NCI-H1436 (cell line): ENCODE data around the gene C12orf42.

Experiments used
- DNase-seq: peaks from one replicate; lab custom pipeline; 2025; lab: John Stamatoyannopoulos, UW

C12orf42 gene

DNA sequence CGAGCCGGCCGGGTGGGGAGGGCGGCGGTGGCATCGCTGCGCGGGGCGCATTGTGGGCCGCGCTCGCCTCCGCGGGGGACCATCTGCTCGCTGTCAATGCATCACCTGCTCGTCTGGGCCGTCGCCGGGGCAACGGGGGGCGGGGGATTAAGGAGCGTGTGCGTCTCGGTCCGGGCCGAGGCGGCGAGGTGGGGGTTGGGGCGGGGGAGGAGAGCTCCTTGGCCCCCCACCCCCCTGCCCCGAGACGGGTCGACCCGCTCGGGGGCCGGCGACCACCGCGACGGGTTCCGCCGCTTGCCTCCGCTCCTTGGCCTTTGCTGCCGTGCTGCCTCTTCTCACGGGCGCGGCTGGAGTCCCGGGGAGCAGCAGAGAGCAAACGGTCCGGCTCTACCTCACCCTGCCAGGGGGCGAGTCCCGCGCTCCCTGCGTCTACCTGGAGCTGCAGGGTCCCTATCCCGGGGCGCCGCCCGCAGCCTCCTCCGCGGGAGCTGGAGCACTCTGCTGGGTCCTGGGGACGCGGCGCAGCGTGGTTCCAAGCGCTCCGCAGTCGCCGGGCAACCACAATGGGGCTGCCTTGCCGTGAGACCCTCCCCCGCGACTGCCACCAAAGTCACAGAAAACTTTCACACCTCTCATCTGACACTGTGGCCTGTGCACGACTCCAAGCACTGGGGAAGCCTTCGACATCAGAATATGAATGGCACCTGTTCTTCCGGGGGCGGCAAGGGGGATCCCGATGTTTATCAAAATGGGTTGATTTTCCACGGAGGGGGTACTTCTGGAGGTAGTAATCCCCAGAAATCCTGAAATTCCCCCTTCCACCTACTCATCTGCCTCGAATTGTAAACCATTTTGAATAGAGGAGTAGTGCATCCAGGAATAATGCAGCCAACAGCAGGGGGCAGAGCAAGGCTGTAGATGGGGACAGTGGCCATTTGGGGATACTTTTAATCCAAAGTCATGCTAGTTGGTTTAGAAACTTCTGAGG is at the start of gene C12orf42:
C12orf42 (minus strand) TSS at position 500 of the 988 bp plus-strand sequence. CDS start 17,542 bp downstream, outside the sequence.
- peak; percentile 78 for DNase-seq

DNA sequence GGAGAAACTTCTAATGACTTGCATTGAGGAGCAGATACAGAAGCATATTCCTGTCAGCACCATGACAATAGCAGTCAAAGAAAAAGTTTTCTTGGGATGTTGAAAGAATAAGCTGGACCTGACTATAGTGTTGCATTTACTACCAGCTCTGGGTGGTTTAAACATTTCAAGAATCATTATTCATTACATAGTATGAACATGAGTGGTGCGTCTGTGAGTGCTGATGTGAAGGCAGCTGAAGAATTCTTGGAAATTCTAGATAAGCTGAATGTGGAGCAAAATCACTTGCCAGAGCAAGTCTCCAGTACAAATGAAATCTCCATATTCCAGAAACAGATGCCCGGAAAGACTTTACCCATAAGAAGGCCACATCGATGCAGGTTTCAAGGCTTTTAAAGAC is 46.3 kb upstream of the C12orf42 start:
- DNase-seq: no peak

DNA sequence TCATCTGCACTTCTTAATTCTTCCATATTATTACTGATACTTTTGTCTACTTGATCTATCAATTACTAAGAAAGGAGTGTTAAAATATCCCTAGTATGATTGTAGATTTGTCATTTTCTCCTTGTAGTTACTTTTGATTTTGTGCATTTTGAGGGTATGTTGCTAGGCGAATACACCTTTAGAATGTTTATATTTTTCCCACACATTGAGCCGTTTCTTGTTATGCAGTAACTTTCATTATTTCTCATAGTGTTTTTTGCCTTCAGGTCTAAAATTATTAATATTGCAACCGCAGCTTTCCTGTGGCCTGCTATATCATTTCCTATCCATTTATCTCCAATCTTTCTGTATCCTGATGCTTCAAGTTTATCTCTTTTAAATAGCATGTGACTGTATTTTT is 44.6 kb upstream of the C12orf42 start:
- no peak for DNase-seq

DNA sequence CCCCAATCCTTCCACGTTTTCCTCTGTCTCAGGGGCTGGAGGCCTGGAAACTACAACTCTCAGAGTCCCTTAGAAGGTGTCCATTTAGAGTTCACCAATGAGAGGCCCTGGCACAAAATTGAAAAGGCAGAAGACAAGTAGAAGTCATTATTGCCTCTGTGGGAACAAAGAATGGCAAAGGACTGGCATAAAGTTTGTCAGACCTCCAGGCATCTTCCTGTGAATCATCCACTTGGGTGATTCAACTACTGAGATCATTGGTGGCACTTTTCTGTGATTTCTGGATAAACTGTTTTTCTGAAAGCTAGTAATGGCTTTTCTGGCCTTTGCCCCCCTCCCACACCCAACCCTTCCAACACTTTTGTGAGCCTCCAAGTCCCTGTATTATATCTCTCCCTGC is 42.6 kb upstream of the C12orf42 start:
- no peak for DNase-seq

DNA sequence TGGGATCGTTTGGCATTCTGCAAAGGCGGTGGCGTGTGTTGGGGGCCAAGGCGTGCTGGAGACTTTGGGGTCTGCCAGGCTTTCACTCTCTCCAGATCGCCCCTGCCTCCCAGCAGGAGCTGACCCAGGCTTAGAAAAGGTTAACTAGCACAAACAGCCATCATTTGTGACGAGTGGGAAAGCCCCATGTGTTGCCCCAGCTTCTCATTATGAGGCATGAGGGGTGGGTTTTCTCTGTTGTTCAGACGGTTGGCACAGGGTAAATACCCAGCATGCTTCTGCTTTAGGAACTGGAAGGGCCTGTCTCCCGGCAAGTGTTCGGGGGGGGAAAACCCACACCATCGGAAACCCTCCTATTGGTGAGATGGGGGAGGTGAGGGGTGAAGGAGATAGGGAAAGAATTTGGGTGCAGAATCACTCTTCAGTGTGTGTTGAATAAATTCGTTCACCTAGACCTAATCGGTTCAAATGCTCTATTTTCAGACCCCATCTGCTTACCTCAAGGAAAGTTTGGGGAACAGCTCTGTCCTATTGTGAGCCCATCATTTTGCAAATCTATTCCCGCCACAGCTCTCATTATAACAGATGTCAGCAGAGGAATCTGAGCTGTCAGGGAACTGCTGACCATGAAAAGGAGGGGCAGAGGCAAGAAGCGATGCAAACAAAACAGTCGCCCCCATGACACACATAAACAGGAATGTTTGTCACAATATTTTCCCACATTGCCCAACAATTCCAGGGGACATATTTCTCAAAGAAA is 34.7 kb upstream of the C12orf42 start:
- DNase-seq: no peak

DNA sequence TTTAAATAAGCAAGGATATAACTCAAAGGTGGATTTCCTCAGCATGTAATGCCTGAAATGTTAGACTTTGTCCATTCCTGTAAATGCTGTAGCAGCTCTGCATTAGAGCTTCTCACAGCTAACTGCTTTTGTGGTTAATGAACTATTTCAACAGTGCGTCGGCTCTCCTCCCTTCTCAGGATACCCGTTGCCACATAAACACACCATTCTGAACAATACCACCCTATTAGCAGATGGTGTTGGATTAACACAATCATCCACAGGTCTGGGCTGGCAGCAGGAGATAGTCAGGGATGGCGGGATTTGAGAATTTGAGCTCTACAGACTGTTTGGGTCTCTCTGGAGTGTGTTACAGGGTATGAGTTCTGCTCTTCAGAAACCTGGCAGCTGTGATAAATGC is 33.5 kb upstream of the C12orf42 start:
- DNase-seq: no peak

DNA sequence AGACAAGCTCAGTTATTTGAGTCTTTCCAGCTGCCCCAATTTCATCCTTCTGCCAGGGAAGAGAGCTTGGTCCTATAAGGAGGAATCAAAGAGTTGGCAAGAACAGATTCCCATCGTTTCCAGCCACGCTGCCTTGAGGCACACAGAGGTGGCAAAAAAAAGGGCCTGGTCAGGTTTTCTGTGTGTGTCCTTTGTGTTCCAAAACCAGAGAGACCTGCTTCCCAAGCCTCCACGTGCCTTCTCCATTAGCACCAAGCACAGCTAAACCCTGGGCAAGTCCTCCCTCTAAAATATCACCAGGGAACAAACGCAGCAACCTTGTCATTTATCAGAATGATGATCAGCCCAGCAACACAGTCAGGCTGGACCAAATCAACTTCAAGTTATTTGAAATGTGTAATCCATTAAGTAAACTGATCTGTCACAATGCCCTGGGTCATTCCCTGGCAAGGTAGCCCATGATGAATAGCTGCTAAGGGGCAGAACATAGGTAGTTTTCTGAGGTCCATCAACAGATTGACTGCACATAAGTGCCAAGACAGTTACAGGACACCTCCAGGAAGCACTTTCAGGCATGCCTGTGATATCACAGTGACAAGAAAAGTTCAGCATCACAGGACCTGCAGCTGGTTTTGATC is 28.6 kb upstream of the C12orf42 start:
- DNase-seq: no peak

DNA sequence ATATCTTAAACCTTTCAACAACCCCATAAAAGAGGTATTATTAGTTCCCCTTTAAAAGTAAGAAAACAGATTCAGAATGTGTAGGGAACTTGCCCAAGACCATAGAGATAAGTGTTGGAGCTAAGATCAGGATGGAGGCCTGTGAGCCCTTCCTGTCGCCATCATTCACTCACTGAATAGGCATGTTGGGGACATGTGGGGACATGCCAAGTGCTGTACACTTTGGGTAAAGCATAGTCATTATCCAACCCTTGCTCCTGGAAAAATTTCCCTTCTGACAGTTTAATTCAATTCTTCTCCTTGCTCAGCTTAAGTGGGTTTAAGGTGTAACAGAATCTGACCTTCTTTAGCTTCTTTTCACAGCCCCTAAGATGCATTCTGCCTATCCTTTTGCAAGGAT is 28.0 kb upstream of the C12orf42 start:
- peak; percentile 8 for DNase-seq

DNA sequence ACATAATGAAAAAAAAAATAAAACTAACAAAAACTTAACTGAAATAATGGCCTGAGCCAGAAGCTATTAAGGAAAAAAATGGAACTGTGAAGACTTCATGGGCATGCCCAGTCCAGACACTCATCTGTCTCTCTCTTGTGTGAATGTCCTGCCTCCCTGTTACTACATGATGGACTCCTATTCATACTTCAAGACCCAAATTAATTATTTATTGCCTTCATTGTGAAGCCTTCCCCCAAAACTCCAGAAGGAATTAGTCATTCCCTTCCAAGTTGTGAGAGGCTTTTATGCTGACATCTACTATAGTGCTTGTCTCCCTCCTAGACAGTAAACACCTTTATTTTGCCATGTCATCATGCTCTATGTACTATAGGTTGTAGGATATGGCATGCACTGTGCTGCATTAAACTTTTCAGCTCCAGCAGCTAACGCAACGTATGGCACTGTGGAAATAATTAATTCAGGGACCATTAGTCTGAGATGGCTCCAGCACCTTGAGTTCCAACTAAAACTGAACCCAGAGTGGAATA is 25.0 kb upstream of the C12orf42 start:
- DNase-seq: no peak

DNA sequence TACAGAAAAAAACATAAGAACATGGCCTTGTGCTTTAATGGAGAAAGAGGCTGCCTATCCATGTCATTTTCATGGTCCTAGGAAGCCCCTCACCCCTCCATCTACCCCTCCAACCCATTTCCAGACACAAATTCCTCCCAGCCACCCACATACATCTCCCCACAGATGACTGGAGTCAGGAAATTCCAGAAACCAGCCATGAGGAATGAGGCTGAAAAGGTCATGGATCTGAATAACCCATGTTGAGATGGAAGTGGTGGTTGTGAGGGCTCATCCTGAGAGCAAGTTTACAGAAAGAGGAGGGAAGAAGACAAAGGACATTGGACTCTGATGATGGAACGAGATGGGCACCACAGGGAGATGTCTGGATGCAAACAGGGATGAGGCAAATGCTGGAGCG is 23.9 kb upstream of the C12orf42 start:
- DNase-seq: no peak

DNA sequence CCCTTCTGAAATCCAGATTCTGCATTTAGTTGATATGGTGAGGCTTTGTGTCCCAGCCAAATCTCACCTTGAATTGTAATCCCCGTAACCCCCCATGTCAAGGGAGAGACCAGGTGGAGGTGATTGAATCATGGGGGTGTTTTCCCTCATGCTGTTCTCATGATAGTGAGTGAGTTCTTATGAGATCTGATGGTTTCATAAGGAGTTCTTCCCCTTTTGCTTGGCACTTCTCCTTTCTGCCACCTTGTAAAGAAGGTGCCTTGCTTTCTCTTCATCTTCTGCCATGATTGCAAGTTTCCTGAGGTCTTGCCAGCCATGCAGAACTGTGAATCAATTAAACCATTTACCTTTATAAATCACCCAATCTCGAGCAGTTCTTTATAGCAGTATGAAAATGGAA is 23.1 kb upstream of the C12orf42 start:
- no peak for DNase-seq

DNA sequence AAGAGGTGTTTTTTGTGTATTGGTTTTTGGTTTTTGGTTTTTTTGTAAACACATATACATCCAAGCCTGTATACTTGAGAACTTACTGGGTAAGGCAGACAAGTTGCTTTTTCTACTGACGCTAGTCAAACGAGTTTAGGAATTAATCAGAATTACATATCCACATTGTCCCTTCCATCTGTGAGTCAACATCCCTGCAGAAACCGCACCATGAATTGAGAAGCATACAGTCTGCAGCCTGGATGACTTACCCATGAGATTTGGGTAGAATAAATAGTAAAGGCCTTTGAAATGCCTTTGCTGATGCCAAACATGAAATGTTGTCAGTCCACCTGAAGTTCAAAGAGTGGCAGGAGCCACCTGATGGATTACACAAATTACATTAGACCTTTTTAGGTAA is 21.4 kb upstream of the C12orf42 start:
- DNase-seq: no peak

DNA sequence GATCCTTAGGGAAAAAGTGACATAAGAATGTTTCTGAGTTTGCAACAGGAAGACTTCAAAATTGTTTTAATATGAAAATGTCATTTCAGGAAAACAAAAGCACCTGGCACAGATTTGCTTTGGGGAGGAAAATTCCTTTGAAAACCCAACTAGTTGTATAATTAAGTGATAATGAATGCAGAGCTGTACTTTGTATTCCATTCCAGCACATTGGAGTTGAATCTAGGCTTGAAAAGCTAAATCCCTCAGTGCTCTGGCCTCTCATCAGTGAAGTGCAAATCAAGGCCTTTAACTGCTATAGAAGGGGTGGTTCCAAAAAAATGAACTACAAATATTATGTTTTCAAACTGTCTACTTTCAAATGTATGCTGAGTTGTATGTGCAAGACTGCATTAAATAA is 19.6 kb upstream of the C12orf42 start:
- no peak for DNase-seq

DNA sequence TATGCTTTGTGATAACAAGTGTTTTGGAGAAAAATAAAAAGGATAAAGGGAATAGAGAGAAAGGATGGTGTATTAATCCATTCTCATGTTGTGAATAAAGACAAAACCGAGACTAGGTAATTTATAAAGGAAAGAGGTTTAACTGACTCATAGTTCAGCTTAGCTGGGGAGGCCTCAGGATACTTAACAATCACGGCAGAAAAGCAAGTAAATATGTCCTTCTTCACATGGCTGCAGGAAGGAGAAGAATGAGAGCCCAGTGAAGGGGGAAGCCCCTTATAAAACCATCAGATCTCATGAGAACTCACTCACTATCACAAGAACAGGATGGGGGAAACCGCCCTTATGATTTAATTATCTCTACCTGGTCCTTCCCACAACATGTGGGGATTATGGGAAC is 18.1 kb upstream of the C12orf42 start:
- DNase-seq: no peak

DNA sequence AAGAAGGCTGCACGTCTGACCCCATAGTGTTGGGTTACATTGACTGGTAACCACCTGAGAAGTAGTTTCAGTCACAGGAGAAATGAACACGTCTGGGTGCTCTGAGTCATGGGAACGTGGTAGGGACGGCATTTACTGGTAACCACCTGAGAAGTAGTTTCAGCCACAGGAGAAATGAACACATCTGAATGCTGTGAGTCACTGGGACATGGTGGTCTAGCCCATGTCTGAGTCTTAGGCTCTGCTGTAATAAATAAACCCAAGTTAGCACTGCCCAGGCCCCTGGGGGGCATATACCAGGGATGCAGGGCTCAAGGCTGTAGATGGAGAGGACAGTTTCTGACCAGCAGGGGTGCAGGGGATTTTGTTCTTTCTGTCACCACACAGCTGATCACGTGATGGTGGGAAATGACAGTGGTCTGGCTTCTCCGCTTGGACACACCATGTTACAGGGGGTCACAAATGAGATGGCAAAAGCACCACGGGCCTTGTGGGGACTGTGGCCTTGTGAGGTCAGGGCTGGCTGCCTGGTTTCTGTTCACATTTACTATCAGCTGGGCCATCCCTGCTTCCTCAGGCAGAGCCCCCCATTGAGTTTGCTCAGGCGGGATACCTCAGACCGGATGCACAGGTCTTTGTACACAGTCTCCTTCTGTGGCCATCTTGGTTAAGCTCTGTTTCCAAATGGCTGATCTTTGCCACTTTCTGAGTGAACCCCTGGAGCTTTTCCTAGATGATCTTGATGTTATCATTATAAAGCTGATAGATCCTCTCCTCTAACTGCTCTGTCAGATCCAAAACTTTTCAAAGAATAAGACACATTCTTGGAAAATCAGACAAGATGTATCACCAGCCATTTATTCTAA is 9.8 kb upstream of the C12orf42 start:
- DNase-seq: no peak

DNA sequence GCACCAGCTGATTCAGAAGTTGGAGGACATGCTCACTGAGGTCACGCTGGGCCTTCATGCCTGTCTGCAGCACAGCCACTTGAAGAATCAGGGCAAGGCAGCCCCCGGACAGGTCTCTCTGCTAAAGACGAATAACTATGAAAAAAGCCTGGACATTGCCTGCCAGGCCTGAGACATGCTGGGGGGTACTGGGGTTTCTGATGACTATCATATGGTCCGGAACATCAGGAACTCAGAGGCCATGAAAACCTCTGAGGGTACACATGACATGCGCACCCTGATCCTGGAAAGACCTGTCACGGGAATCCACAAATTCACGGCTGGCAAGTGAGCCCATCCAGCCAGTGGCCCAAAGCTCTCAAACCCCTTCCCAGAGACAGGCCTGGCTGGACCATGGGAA is 8.8 kb upstream of the C12orf42 start:
- DNase-seq: no peak

DNA sequence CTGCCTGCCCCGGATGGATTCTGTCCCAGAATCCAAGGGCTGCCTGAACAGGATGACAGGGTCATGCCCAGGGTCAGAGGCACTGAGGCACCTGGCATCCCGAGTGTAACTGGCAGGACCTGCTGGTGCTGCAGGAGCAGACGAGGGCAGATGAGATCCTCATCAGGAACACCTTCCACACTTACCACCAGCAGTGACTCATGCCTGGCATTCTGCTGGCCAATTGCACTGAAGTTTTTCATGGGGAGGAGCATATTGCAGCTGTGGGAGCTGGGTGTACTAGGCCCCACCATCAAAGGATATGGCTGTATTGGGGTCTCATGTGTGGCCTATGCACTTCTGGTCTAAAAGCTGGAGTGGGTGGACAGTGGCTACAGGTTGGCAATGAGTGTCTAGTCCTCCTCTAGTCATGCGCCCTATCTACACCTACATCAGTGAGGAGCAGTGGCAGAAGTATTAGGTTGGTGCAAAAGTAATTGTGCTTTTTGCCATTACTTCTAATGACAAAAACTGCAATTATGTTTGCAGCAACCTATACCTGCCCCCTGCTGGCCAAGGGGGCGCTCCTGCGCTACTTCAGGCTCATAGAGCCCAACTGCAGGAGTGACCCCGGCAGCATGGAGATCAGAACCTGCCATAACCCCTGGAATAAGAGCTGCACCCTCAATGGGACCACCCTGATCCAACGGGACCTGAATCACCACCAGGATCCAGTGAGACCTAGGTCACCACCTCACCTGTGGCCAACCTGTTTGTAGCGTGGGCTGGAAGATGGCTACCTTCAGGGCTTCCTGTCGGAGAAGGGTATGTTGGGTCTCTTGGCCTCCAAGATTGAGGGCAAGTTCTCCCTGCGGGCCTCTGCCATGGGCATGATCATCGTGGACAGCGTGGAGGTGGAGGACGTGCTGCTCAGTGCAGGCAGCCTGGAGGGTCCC is 8.0 kb upstream of the C12orf42 start:
- DNase-seq: no peak

DNA sequence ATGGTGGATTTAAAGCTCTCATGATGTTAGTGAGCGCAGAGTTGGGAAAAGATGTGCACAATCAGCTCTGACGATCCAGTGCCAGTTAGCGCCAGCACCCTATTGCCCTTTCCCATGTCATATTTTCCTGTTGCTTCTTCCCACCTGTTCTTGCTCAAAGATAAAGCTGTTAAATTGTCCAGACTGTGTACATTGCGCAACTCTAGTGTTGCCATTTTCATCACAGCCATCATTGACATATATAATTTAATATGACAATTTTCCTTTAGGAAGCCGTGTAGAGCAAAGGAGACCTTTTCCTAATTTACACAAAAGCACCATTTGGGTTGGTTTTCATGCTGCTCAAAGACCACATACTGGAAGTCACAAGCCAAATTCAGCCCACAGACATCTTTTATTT is 5.7 kb upstream of the C12orf42 start:
- no peak for DNase-seq

DNA sequence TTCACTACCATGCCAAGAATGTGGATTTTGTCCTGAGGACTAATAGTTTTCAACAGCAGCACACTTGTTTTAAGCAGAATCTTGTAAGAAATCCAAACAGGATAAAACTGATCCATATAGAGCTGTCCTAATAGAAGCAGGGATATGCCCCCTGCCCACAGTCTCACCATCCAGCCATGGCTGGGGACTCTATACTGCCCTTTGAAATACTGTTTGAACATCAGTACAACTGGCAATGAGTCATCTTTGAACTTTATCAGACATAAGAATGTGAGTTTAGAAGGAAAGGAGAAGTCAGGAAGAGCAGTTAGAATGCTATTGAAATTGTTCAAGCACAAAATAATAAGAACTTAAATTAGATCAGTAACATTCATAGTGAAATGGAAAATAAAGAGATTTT is 3.8 kb upstream of the C12orf42 start:
- no peak for DNase-seq

DNA sequence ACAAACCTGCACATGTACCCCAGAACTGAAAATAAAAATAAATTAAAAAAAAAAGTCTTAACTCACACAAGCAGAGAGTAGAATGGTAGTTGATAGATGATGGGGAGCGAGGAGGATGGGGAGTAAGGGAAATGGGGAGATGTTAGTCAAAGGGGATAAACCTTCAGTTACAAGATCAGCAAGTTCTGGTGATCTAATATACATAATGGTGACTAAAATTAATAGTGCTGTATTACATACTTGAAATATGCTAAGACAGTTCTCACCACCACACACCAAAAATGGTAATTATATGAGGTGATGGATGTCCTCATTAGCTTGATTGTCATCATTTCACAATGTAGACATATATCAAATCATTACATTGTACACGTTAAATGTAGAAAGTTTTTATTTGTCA is 3.2 kb upstream of the C12orf42 start:
- no peak for DNase-seq
